ENCODE data around the gene RPS29. TPM values are rescaled to one million over a fixed set of nuclear protein-coding genes. Genes with fewer than 3 reads are reported as not detected.

RPS29 gene
- total RNA-seq, 1 experiment from 2014 or later = 948 TPM

DNA sequence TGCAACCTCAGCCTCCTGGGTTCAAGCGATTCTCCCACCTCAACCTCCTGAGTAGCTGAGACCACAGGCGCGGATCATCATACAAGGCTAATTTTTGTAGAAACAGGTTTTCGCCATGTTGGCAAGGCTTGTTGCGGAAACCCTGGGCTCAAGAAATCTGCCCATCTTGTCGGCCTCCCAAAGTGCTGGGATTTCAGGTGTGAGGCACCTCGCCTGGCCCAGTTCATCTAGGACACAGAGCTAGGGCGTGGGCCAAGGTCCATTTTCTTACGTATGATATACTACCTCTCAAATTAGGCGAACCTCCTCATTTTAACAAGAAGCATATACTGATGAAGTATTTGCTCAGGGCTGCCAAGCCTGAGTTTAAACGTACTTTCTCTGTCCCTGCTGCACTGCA is 2.1 kb downstream of the RPS29 start:
- Mint-ChIP-seq H3K27ac (ENCODE audit: unreplicated experiment) (peak overlapping the region; percentile 98), H3K4me3 (ENCODE audit: low read depth, unreplicated experiment) (peak overlapping the region; percentile 91), H3K36me3 (ENCODE audit: insufficient read depth, unreplicated experiment) (peaks cover 70% of the 10 kb centered on the region), H3K9me3 (ENCODE audit: low read depth, unreplicated experiment) (no peaks in the 10 kb centered on the region), H3K4me1 (ENCODE audit: low read depth, unreplicated experiment) (peaks cover 33% of the 10 kb centered on the region), H3K27me3 (ENCODE audit: unreplicated experiment) (no peaks in the 10 kb centered on the region)
- TF ChIP-seq, protein P1, sequence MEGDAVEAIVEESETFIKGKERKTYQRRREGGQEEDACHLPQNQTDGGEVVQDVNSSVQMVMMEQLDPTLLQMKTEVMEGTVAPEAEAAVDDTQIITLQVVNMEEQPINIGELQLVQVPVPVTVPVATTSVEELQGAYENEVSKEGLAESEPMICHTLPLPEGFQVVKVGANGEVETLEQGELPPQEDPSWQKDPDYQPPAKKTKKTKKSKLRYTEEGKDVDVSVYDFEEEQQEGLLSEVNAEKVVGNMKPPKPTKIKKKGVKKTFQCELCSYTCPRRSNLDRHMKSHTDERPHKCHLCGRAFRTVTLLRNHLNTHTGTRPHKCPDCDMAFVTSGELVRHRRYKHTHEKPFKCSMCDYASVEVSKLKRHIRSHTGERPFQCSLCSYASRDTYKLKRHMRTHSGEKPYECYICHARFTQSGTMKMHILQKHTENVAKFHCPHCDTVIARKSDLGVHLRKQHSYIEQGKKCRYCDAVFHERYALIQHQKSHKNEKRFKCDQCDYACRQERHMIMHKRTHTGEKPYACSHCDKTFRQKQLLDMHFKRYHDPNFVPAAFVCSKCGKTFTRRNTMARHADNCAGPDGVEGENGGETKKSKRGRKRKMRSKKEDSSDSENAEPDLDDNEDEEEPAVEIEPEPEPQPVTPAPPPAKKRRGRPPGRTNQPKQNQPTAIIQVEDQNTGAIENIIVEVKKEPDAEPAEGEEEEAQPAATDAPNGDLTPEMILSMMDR (IDR thresholded peaks at IDR 0.05; ENCODE audit: unreplicated experiment) = no peak
- intact Hi-C loops (cut with micrococcal nuclease; ENCODE audit: unreplicated experiment) = no loop called here
- BruUV-seq (replicated peaks) = no TSS peak
- CTCF ChIA-PET = interaction anchor here (0.9 kb wide), 1 partner anchor 122 kb away, joined by 3 read pairs; no protein-coding TSS in a partner anchor
- no peak for DNase-seq

DNA sequence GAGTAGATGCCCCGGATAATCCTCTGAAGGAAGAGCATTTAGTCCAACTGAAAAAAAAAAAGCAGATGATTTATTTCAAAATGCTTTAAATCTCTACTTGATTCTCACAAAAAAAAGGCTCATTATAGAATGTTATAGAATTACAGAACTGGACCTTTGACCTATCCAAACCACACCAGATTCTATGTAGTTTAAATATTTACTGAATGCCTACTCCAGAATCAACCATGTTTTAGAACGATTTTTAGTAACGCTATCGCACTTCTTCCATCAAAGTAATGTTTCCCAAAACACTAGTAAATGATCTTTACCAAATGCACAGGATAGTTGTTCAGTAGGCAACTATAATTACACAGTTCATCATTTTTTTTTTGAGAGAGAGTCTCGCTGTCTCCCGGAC is 2.6 kb downstream of the RPS29 start:
- intact Hi-C loops (cut with micrococcal nuclease; ENCODE audit: unreplicated experiment) = no loop called here
- BruUV-seq (replicated peaks) = no TSS peak
- TF ChIP-seq, protein P1 (IDR thresholded peaks at IDR 0.05; ENCODE audit: unreplicated experiment) = no peak
- H3K4me1 Mint-ChIP-seq (ENCODE audit: low read depth, unreplicated experiment) = peaks cover 33% of the 10 kb centered on the region
- H3K27ac Mint-ChIP-seq (ENCODE audit: unreplicated experiment) = no peak overlapping the region
- H3K27me3 Mint-ChIP-seq (ENCODE audit: unreplicated experiment) = no peaks in the 10 kb centered on the region
- H3K9me3 Mint-ChIP-seq (ENCODE audit: low read depth, unreplicated experiment) = no peaks in the 10 kb centered on the region
- CTCF ChIA-PET = no interaction called here
- H3K4me3 Mint-ChIP-seq (ENCODE audit: low read depth, unreplicated experiment) = peak overlapping the region; percentile 91
- DNase-seq = no peak
- H3K36me3 Mint-ChIP-seq (ENCODE audit: insufficient read depth, unreplicated experiment) = peaks cover 70% of the 10 kb centered on the region

DNA sequence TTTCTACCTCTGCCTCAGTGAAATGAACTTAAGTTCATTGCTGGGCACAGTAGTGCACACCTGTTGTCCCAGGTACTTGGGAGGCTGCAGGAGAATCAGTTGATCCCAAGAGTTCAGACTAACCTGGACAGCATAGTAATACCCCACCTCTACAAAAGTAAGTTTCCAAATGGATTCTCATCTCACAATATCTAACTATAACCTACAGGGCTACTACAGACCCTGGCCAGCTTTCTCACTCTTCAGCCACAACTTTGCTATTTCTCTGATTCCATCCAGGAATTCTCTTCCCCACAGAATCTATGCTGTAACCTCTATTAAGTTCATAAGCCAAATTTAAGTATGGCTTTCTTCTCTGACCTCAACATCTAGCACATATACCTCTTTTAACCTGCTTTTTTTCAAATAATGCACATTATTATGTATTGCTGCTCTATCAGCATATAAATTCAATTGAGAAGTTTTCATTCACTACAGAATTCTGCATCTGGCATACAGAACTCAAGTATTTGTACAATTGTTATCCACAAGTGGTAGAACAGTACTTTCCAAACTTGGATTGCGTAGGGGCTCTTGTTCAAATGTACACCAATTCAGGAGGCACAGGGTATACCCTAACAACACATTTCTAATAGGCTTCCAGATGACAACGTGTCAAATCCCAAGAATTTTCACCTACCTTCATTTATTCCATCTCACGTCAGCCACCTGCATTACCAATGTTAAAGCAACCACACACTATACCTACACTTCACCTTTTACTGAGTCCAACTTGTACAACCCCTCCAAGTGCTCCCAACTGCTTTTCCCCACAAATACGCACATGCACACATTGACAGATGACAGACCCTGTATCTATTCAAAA is 3.8 kb downstream of the RPS29 start:
- DNase-seq = no peak
- intact Hi-C loops (cut with micrococcal nuclease; ENCODE audit: unreplicated experiment) = no loop called here
- peaks cover 33% of the 10 kb centered on the region for H3K4me1 Mint-ChIP-seq (ENCODE audit: low read depth, unreplicated experiment)
- H3K4me3 Mint-ChIP-seq (ENCODE audit: low read depth, unreplicated experiment) = peak overlapping the region; percentile 13
- no peaks in the 10 kb centered on the region for H3K9me3 Mint-ChIP-seq (ENCODE audit: low read depth, unreplicated experiment)
- H3K27ac Mint-ChIP-seq (ENCODE audit: unreplicated experiment) = peak overlapping the region; percentile 32
- no peaks in the 10 kb centered on the region for H3K27me3 Mint-ChIP-seq (ENCODE audit: unreplicated experiment)
- BruUV-seq (replicated peaks) = no TSS peak
- TF ChIP-seq, protein P1 (IDR thresholded peaks at IDR 0.05; ENCODE audit: unreplicated experiment) = no peak
- CTCF ChIA-PET = no interaction called here
- peaks cover 74% of the 10 kb centered on the region for H3K36me3 Mint-ChIP-seq (ENCODE audit: insufficient read depth, unreplicated experiment)

DNA sequence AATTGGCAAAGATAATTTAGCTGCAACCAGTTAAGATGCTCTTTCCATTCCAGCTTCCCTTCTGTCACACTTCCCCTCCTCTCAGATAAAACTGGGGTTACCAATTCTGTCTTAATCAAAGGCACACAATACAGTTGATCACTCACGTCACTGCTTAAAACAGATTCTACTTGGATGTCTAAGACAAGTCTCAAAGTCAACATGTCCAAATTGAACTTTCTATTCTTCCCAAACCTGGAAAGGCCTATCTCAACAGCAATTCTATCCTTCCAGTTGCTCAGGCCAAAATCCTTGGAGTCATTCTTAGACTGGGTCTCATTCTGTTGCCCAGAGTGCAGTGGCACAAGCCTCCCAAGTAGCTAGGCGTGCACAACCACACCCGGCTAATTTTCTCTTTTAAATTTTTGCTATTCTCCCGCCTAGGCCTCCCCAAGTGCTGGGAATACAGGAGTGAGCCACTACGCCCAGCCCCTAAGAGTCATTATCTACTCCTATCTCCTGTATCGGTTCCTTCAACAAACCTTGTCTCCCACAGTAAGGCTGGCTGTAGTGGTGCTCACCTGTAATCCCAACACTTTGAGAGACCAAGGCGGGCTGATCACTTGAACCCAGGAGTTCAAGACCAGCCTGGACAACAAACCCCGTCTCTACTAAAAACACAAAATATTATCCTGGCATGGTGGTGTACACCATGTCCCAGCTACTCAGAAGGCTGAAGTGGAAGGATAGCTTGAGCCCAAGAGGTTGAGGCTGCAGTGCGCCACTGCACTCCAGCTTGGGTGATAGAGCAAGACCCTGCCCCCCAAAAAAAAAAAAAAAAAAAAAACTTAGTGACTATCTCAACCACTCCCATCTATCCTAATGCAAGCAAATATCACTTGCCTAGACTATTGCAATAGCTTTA is 4.7 kb downstream of the RPS29 start:
- intact Hi-C loops (cut with micrococcal nuclease; ENCODE audit: unreplicated experiment) = no loop called here
- Mint-ChIP-seq H3K4me3 (ENCODE audit: low read depth, unreplicated experiment) (peak overlapping the region; percentile 13), H3K27me3 (ENCODE audit: unreplicated experiment) (no peaks in the 10 kb centered on the region), H3K36me3 (ENCODE audit: insufficient read depth, unreplicated experiment) (peaks cover 75% of the 10 kb centered on the region), H3K9me3 (ENCODE audit: low read depth, unreplicated experiment) (no peaks in the 10 kb centered on the region), H3K27ac (ENCODE audit: unreplicated experiment) (peak overlapping the region; percentile 32), H3K4me1 (ENCODE audit: low read depth, unreplicated experiment) (peaks cover 33% of the 10 kb centered on the region)
- no peak for DNase-seq
- no TSS peak for BruUV-seq (replicated peaks)
- CTCF ChIA-PET = no interaction called here
- TF ChIP-seq, protein P1 (IDR thresholded peaks at IDR 0.05; ENCODE audit: unreplicated experiment) = no peak
